GM19240 (cell line): ENCODE results near the gene ALOX15B.
"Not testable (repeated sequence)": the region's sequence is repeated elsewhere in the genome, so short reads cannot be mapped to it uniquely, and the experiment has no call there.

Source experiments
- DNase-seq: peaks from one replicate; pipeline ENCODE4 v3.0.0; 2011; ENCODE audit warnings: low spot score; ENCODE audit not compliant: insufficient read length

The ALOX15B gene

DNA sequence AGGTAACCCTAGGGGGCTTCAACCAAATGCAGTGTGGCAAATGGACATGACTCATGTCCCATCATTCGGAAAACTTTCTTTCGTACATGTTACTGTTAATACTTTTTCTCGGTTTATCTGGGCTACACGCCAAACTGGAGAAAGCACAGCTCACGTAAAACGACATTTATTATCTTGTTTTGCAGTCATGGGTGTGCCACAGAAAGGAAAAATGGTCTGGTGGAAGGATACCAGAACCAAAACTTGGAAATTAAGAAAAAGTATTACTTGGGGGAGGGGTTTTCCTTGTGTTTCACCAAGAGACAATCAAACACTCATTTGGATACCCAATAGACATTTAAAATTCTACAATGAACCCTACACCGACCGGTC, 23.6 kb downstream of the ALOX15B start:
- no peak for DNase-seq

DNA sequence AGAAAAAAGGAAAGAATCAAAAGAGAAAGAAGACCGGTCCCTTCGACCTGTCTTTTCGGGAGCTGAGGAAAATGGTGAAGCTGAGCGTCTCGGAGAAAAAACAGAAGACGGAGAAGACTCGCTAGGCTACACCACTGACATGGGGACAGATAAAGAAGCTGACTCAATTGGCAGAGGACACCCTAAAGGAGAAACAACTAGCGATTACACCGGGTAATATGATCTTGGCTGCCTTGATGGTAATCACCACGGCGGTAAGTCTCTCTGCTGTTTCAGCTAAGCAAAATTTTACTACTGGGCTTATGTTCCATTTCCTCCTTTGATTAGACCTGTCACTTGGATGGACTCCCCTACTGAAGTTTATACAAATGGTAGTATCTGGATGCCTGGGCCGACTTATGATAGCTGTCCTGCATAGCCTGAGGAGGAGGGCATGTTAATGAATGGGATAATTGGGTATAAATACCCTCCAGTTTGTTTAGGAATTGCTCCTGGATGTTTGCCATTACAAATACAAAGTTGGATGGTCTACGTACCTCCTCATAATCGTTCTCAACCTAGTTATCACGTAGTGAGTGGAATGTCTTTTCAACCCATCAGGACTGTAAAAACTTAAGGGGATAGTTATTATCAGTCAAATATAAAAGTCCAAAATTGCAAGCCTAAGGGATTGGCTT, 24.1 kb downstream of the ALOX15B start:
- DNase-seq, result no peak

DNA sequence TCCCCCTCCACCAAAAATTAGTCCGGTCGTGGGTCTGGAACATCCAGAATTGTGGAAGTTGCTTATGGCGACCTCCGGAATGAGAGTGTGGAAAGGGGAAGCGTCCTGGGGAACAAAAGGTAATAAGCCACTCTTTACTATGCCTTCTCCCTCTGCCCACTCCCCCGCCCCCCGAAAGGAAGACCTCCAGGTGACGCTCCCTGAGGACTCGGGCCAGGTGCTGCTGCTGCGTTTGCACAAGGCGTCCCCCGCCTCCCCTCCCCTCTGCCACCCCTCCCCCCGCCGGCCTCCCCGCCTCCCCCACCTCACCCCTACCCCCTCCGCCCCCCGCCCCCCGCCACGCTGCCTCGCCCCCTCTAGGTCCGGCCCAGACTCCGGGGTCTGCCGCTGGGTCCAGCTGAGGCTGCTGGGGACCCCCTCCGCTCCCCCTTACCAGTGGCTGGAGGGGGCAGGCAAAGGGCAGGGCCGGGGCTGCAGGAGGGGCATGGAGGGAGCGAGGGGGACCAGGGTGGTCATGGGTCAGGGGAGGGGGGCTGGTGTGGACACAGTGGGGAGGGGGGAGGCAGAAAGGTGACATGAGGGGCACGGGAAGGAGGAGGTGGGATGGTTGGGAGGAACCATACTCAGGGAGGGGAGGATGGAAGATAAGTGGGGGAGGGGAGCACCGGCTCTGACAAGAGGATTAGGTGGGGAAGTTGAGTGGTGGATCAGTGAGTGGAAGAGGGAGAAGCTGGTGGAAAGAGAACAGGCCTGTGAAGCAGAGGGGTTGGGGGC, 25.1 kb downstream of the ALOX15B start:
- DNase-seq, result no peak

DNA sequence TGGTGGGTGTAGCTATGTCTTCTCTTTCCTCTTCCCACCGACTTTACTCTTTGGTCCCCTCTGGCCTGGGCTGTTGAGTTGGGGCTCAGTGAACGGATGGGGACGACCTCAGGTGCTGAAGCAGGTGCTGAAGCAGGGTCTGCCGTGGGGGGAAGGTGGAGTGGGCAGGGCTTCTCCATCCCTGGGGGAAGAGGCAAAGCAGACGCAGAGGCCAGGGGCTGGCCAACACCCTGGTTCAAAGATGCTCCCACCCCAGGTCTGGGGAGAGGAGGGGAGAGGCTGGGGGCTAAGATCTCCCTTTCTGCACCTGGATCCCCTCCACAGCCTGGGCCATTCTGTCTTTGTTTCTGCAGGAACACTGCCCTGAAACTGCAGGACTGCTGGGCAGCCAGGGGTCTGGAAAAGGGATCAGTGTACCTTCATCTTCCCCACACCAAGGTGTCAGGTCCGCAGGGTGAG, 25.7 kb downstream of the ALOX15B start:
- no peak for DNase-seq

DNA sequence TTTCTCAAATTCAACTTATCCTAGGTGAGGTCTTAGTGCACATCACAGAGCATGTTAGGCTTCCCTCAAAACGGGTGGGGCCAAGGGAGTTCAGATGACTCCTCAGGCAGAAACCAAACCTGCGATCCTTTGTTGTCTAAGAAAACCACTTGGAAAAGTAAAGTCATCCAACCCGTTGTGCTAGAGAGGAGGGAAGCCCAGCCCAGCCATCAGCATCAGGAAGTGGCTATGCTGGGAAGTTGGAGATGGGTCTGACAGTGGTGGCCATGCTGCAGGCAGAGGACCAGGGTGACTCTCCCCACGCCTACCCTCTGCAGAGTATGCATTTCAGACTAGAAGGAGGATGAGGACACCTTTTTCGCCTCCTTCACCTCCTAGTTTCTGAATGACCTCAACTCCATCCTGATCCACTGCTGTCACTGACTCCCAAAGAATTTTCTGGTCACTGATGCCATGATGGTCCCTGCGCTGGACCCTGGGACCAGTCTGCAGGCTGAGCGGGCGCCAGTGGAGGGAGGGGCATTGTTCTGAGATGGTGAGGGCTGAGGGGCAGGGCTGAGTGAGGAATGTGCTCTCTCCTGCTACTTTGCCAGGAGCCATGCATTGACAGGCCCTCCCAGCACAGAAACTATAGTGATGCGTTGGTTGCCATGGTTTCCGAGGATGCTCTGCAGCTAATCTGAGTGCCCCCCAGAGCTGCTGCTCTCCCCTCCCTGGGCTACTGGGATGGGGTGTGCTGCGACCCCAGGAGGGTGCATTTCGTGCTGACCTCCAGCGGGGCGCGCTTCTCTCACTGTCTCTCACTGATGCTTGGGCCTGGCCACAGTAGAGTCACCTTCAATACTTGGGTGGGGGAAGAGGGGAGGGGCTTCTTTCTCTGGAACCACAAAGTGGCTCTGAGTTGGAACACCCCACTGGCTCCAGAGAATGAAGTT, 28.2 kb downstream of the ALOX15B start:
- DNase-seq, result no peak

DNA sequence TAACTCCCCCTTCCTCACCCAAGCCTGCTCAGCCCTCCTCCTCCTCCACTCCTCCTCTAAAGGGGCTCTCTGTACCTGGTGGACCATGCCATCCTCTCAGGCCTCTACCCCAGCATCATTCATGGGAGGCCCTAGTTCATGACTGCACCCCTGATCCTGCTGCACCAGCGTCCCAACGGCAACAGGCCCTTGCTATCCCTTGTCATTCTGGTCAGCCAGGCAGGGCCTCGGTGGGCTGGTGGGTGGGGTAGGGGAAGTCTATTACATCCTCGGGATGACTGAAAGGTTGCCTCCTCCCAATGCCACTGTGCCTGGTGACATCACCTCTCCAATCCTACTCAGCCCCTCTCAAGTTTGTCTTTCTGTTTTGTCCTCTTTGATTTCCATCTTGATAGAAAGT, 28.9 kb downstream of the ALOX15B start:
- no peak for DNase-seq

DNA sequence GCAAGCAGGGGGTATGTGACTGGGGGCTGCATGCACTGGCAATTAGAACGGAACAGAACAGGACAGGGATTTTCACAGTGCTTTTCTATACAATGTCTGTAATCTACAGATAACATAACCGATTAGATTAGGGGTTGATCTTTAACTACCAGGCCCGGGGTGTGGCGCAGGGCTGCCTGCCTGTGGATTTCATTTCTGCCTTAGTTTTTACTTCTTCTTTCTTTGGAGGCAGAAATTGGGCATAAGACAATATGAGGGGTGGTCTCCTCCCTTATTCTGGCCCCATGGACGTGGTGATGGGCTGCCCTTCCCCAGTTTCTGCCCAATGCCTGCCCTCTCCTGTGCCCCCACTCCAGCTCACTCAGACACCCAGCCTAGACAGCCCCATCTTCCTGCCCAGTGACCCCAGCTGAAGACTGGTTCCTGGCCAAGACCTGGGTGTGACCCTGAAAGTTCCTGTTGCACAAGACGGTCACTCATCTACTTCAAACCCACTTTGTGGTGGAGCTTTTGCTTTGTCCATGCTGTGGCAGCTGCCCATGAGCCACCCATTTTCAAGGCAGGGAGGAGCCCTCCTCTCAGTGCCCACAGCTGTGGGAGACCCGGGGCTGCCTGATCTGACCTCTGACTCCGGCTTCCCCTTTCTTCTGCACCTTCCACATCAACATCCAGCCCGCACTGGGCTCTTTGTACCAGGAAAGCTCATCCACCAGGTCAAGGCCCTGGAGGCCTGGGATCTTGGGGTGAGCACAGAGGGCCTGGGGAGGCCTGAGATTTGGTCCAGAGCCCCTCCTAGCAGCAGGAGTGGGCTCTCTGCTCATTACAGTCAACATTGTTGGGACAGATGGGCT, 30.1 kb downstream of the ALOX15B start:
- DNase-seq, result no peak

DNA sequence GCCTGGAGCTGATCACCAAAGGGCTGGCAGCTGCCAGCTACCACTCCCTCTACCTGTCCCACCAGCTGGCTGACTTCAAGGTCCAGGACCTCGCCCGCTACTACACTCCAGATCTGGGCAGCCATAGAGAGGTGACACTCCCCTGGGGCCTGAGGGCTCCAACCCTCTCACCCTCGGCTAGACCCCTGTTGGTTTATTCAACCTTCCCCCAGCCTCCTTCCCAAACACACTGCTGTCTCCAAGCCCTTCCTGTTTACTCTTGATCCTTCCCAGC, 30.7 kb downstream of the ALOX15B start:
- DNase-seq, result no peak

DNA sequence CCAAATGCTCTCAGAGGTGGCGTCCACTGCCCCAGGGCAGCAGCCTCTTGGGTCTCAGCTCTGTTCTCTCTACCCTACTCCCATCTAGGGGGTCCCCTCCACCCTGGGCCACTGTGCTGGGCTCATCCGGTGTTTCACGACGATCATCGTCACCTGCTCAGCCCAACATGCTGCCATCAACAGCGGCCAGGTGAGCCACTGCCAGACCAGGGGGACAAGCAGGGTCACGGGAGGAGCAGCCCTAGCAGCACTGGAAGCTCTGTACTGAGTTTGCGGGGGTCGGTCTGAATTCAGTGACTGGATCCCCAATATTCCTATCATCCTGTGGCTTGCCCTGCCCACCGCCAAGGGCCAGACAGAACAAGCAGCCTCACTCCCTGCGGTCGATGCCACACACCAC, 32.6 kb downstream of the ALOX15B start:
- no peak for DNase-seq

DNA sequence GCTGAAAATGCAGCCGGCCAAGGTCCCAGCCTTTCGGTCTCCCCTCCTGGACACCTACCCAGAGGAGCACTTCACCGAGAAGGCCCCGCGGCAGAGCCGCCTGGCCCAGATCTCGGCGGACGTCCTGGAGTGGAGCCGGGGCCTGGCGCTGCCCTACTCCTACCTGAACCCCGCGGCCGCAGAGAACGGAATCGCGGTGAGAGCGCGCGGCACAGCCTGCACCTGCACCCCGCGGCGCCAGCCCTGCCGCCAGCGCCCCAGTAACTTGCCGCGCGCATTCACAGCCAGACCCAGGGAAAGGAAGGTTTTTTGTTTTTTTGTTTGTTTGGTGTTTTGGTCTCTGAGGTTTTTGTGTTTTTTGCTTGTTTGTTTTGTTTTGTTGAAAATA, 33.5 kb downstream of the ALOX15B start:
- DNase-seq, result no peak

DNA sequence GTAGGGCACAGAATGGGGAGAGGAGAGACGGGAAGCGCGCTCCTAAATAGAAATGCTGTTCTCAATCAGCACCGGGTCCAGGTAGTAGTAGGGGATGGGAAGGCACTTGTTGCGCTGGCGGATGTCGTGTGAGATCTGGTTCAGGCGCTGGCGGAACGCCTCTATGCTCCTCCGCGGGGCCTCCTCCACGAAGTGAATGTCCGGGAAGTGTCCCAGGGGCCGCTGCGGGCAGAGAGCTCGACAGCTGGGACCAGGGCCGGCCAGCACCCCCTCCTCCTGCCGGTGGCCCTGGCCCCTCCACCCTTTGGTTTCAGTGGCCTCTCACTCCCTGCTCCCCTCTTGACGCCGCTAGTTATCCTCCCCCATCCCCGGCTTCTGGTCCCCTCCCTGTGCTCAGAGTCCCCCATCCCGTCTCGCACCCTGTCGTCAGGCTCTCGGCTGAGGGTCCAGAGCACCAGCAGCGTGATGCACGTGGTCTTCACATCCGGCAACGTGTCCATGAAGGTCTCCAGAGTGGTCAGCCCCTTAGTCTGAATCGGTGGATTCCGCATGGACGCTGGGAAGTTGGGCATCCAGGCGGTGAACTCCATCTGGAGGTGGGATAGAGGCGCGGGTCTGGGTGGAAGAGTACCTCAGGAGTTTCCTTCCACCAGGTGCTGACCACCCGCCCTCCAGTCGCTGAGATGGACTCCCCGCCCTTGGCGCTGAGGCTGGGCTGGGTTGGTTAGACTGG, 34.0 kb downstream of the ALOX15B start:
- DNase-seq, result no peak

DNA sequence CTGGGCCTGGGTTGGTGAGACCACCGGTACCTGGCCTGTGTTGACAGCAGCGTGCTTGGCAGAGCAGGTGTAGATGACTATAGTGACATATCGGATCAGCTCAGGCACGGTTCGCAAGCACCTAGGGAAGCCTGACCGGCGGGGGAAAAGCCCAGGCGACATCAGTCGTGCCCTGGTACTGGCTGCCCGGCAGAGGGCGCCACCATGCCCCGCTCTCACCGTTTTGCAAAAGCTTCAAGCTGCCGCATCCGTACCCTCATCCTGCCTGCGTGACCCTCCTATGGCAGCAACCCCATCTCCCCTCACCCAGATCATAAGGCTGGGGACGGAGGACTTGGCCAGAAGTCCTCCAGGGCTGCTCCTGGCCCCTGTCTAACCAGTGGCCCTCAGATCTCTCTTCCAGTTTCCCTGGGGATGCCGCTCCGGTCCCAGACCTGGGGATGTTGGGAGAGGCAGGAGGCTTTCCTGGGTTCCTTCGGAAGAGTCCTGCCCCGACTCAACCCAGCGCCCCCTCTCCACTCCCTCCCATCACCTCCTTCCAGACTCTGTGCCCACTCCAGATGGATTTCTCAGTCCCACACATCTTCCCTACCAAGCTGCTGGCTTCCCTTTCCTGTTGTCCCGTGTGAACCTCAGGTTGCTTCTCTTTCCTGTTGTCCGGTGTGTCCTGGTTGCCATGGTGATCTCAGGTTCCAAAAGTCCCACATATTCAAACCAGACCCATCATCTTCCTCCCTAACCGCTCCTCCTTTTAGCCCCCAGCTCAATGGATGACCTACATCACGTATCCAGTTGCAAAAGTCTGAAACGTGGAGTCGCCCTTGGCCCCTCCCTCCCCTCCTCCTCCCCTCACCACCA, 35.0 kb downstream of the ALOX15B start:
- peak; percentile 76 for DNase-seq

DNA sequence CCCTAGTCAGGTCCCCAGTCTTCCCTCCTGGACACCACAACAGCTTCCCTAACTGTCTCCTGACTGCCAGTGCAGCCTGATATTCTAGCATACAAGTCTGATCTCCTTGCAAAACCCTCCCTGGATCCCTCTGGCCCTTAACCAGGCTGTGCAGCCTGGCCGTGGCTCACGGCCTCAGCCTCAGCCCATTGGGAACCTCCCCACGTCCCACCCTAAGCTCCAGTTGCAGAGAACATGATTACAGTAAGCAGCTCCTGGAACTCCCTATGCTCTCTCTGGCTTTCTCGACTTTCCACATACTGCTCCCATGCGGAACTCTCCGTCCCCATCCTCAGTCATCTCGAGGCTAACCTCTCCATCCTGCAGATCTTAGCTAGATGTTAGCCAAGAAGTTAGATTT, 35.7 kb downstream of the ALOX15B start:
- DNase-seq, result no peak

DNA sequence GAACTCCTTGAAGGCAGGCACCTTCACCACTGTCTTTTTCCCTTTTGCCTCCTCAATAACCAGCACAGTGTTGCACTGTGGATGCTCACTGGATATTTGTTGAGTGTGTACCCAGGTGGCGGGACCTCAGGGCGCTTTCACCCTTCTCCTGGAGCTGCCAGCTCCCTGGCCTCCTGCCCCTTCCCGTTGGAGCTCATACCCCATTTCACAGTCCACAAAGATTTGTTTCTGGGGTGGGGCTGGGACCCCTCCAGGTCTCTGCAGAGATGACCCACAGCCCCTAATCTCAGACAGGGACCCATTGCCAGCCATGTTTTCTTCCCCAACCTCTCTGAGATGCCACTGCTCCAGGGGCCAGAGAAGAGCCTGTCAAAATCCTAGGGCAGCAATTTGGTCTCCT, 36.2 kb downstream of the ALOX15B start:
- no peak for DNase-seq

DNA sequence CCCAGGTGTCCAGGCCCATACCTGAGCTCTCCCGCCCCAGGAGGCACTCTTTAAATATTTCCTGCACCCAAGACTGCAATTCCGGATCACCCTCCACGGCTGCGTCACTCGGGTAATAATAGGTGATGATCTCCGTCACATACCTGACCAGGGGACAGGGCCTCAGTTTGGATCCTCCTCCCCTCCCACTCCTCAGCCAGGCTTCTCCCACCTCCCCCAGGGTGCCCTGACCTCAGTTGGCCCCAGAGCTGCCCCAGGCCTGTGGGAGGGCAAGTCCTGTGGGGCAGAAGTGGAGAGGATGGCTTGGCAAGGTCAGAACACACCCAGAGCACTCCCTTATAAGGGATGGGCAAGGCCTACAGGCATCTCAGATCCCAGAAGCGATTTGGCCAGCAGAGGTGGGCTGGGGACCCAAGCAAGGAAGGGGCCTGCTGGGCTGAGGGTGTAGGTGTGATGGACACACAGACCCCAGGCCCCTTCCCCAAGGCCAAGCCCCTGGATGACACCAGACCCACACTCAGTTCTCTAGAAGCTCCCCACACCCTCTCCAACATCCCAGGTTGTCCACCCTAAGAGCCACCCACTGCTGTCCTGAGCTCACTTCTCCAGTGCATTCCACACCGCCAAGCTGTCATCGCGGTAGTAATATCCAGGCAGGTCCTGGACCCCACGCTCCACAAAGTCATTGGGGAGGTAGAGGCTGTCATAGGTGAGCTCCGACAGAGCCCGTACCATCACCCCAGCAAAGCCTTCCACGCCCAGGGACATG, 36.9 kb downstream of the ALOX15B start:
- no peak for DNase-seq

DNA sequence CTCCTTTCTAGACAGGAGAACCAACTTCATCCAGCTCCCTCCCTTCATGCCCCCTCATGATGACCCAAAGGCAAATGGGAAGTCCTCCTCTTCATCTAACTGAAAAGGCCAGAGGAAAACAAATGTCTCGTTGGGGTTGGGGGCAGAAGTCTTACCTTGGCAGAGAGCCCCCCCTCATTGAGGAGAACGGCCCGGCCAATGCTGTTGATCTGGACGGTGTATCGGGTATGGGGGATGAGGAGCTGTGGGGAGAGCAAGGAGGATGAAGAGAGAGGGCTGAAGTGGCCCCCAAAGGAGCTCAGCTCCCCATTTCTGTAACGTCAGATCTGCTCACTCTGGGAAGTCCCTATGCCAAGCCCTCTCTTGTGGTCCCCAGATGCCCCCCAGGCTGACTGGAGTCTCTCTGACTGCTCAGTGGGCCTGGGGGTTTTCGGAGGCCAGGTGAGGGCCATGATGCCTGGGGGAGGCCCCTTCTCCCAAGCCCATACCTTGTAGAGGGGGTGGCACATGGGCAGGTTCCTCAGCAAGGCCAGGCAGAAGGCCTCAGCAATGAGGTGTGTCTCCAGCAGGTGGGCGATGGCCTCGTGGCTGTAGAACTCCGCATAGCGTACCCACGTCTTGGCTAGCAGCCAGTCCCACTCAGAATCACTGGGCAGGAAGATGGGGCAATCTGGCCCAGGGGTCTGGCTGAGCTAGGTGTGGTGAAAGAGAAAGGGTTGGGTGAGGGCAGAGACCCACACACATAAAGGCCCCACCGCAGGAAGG, 37.8 kb downstream of the ALOX15B start:
- no peak for DNase-seq

DNA sequence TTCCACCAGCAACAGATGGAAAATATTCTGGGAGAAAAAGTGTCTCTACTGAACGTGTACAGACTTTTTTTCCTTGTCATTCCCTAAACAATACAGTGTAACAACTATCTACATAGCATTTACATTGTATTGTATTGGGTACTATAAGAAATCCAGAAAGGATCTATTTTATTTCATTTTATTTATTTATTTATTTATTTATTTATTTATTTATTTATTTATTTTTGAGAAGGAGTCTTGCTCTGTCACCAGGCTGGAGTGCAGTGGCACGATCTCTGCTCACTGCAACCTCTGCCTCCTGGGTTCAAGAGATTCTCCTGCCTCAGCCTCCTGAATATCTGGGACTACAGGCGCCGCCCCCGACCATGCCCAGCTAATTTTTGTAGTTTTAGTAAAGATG, 39.1 kb downstream of the ALOX15B start:
- DNase-seq, result not testable (repeated sequence)
